Mesendoderm (in vitro differentiated cells): ENCODE measurements around the gene CNOT10.

Experiments used
- DNase-seq: peaks from one replicate; pipeline ENCODE4 v3.0.0; 2013
- H2AK5ac ChIP-seq: 2 replicates; pipeline ENCODE4 v1.6.1; 2013; ENCODE audit warnings: low read length, inconsistent platforms
- H2BK120ac ChIP-seq: 2 replicates; pipeline ENCODE4 v1.6.1; 2013; ENCODE audit warnings: low read depth, mild to moderate bottlenecking, low read length, moderate library complexity, mixed read lengths
- H2BK15ac ChIP-seq: replicated peaks from 2 replicates; pipeline ENCODE4 v1.6.1; 2013; ENCODE audit warnings: low read depth, mild to moderate bottlenecking, moderate library complexity
- H2BK5ac ChIP-seq: 2 replicates; pipeline ENCODE4 v1.6.1; 2013; ENCODE audit warnings: low read length, inconsistent platforms
- H3K18ac ChIP-seq: 2 replicates; pipeline ENCODE4 v1.6.1; 2013; ENCODE audit warnings: mild to moderate bottlenecking, low read length, mixed read lengths
- H3K23ac ChIP-seq: one replicate; pipeline ENCODE4 v1.6.1; 2013; ENCODE audit warnings: low read length
- H3K27ac ChIP-seq: 2 replicates; pipeline ENCODE4 v1.5.1; 2013; ENCODE audit warnings: low read depth, mild to moderate bottlenecking, inconsistent platforms, low read length, moderate library complexity
- H3K27me3 ChIP-seq: 2 replicates; pipeline ENCODE4 v1.6.1; 2013; ENCODE audit warnings: low read length, control low read depth, mild to moderate bottlenecking, inconsistent platforms; ENCODE audit not compliant: insufficient read depth, poor library complexity
- H3K36me3 ChIP-seq: 2 replicates; pipeline ENCODE4 v1.6.1; 2013; ENCODE audit warnings: low read length, inconsistent platforms; ENCODE audit not compliant: control insufficient read depth, insufficient read depth
- H3K4ac ChIP-seq: one replicate; pipeline ENCODE4 v1.6.1; 2013; ENCODE audit warnings: low read depth, mild to moderate bottlenecking, low read length, moderate library complexity
- H3K4me1 ChIP-seq: 2 replicates; pipeline ENCODE4 v1.6.1; 2013; ENCODE audit warnings: low read depth, low read length, inconsistent platforms; ENCODE audit not compliant: control insufficient read depth
- H3K4me2 ChIP-seq: 2 replicates; pipeline ENCODE4 v1.6.1; 2013; ENCODE audit warnings: low read length
- H3K4me3 ChIP-seq: 2 replicates; pipeline ENCODE4 v1.5.1; 2013; ENCODE audit warnings: mild to moderate bottlenecking, low read length
- H3K56ac ChIP-seq: one replicate; pipeline ENCODE4 v1.6.1; 2013; ENCODE audit warnings: low read length
- H3K79me1 ChIP-seq: 2 replicates; pipeline ENCODE4 v1.6.1; 2013; ENCODE audit warnings: low read length, inconsistent platforms
- H3K79me2 ChIP-seq: 2 replicates; pipeline ENCODE4 v1.6.1; 2013; ENCODE audit warnings: mild to moderate bottlenecking, low read length; ENCODE audit not compliant: control insufficient read depth, insufficient read depth
- H3K9ac ChIP-seq: 2 replicates; pipeline ENCODE4 v1.6.1; 2013; ENCODE audit warnings: low read length, inconsistent platforms
- H4K5ac ChIP-seq: one replicate; pipeline ENCODE4 v1.6.1; 2013; ENCODE audit warnings: low read length
- H4K8ac ChIP-seq: one replicate; pipeline ENCODE4 v1.6.1; 2013; ENCODE audit warnings: low read depth, mild to moderate bottlenecking, control low read depth, low read length, moderate library complexity
- WGBS: extraction: QIAGEN DNeasy Blood & Tissue Kit; methylation state at CpG from one replicate; pipeline ENCODE4 v1.1.7; 2013; ENCODE audit warnings: low lambda C conversion rate, missing lambda C conversion rate; ENCODE audit not compliant: insufficient coverage; ENCODE audit errors: extremely low coverage; 5-methylcytosine and 5-hydroxymethylcytosine counted together

CNOT10 gene

GRCh38 chr3:32764481-32764880 lies 79.5 kb downstream of the CNOT10 start:
- Histone ChIP-seq H3K79me2 (no peaks in the 10 kb centered on the region), H3K27ac (no peak overlapping the region), H3K4me1 (peaks cover 3% of the 10 kb centered on the region), H3K23ac (no peak overlapping the region), H2BK120ac (no peak overlapping the region), H2AK5ac (no peak overlapping the region), H2BK5ac (no peak overlapping the region), H3K9ac (no peak overlapping the region), H3K56ac (no peak overlapping the region), H2BK15ac (no peak overlapping the region), H3K4me3 (no peak overlapping the region), H4K8ac (no peak overlapping the region), H4K5ac (no peak overlapping the region), H3K18ac (no peak overlapping the region), H3K27me3 (no peaks in the 10 kb centered on the region), H3K4ac (no peak overlapping the region), H3K36me3 (peaks cover 8% of the 10 kb centered on the region), H3K79me1 (no peaks in the 10 kb centered on the region), H3K4me2 (no peak overlapping the region)
- no peak for DNase-seq
- no CpG with 5 or more reads among the region's 8 CpGs for WGBS

GRCh38 chr3:32778389-32778788 lies 93.4 kb downstream of the CNOT10 start:
- H4K8ac ChIP-seq = no peak overlapping the region

GRCh38 chr3:32780071-32780734 lies 95.2 kb downstream of the CNOT10 start:
- no peaks in the 10 kb centered on the region for H3K79me2 ChIP-seq
- no peaks in the 10 kb centered on the region for H3K36me3 ChIP-seq
- H3K56ac ChIP-seq = peak overlapping the region; percentile 63
- no peaks in the 10 kb centered on the region for H3K27me3 ChIP-seq
- H3K4me1 ChIP-seq = peaks cover 8% of the 10 kb centered on the region
- peak; percentile 77 for DNase-seq
- H3K18ac ChIP-seq = peak overlapping the region; percentile 68
- H4K5ac ChIP-seq = no peak overlapping the region
- H2BK5ac ChIP-seq = peak overlapping the region; percentile 58
- H4K8ac ChIP-seq = no peak overlapping the region
- no CpG with 5 or more reads among the region's 10 CpGs for WGBS
- peak overlapping the region; percentile 39 for H3K27ac ChIP-seq
- no peak overlapping the region for H2BK120ac ChIP-seq
- H3K4me2 ChIP-seq = no peak overlapping the region
- H3K79me1 ChIP-seq = no peaks in the 10 kb centered on the region
- no peak overlapping the region for H3K23ac ChIP-seq
- H2AK5ac ChIP-seq = peak overlapping the region; percentile 62
- no peak overlapping the region for H3K4me3 ChIP-seq
- peak overlapping the region; percentile 92 for H3K4ac ChIP-seq
- no peak overlapping the region for H2BK15ac ChIP-seq
- H3K9ac ChIP-seq = peak overlapping the region; percentile 41

More at GRCh38 chr3:32778389-32778788, 93.4 kb downstream of the CNOT10 start:
- Histone ChIP-seq H2BK5ac (no peak overlapping the region), H4K5ac (no peak overlapping the region), H3K18ac (no peak overlapping the region), H3K4me2 (no peak overlapping the region), H3K27ac (no peak overlapping the region), H3K79me1 (no peaks in the 10 kb centered on the region), H3K56ac (peak overlapping the region; percentile 17), H3K27me3 (no peaks in the 10 kb centered on the region), H2BK15ac (no peak overlapping the region), H3K9ac (no peak overlapping the region), H3K4ac (no peak overlapping the region), H2BK120ac (no peak overlapping the region), H2AK5ac (no peak overlapping the region), H3K4me1 (peaks cover 8% of the 10 kb centered on the region), H3K79me2 (no peaks in the 10 kb centered on the region), H3K23ac (no peak overlapping the region), H3K36me3 (peaks cover under 1% of the 10 kb centered on the region), H3K4me3 (no peak overlapping the region)
- no peak for DNase-seq
- WGBS = no CpG with 5 or more reads among the region's 4 CpGs

- H3K27ac ChIP-seq = peak overlapping the region; percentile 61
- peak overlapping the region; percentile 68 for H3K18ac ChIP-seq
- H3K27me3 ChIP-seq = no peaks in the 10 kb centered on the region
- peak overlapping the region; percentile 81 for H4K5ac ChIP-seq
- H3K23ac ChIP-seq = peak overlapping the region; percentile 94
- H3K36me3 ChIP-seq = no peaks in the 10 kb centered on the region
- no peaks in the 10 kb centered on the region for H3K79me2 ChIP-seq
- peak overlapping the region; percentile 99 for H3K56ac ChIP-seq
- H2AK5ac ChIP-seq = no peak overlapping the region
- peak; percentile 99 for DNase-seq
- peak overlapping the region; percentile 38 for H3K4me3 ChIP-seq
- peak overlapping the region; percentile 100 for H3K4me2 ChIP-seq
- H2BK15ac ChIP-seq = no peak overlapping the region
- peak overlapping the region; percentile 92 for H3K4ac ChIP-seq
- H3K4me1 ChIP-seq = peaks cover 8% of the 10 kb centered on the region
- WGBS = no CpG with 5 or more reads among the region's 36 CpGs
- H3K9ac ChIP-seq = peak overlapping the region; percentile 92
- no peak overlapping the region for H4K8ac ChIP-seq
- H3K79me1 ChIP-seq = no peaks in the 10 kb centered on the region
- peak overlapping the region; percentile 99 for H2BK5ac ChIP-seq
- H2BK120ac ChIP-seq = peak overlapping the region; percentile 46
These were observed 95.8 kb downstream of the CNOT10 start for GRCh38 chr3:32780735-32781210.

- H3K4me2 ChIP-seq = peak overlapping the region; percentile 100
- H3K9ac ChIP-seq = peak overlapping the region; percentile 92
- H3K18ac ChIP-seq = peak overlapping the region; percentile 12
- H3K4me1 ChIP-seq = peaks cover 8% of the 10 kb centered on the region
- H3K79me2 ChIP-seq = no peaks in the 10 kb centered on the region
- H2BK120ac ChIP-seq = peak overlapping the region; percentile 46
- peak overlapping the region; percentile 99 for H3K56ac ChIP-seq
- peak overlapping the region; percentile 94 for H3K23ac ChIP-seq
- peak overlapping the region; percentile 81 for H4K5ac ChIP-seq
- H4K8ac ChIP-seq = no peak overlapping the region
- H3K36me3 ChIP-seq = no peaks in the 10 kb centered on the region
- peak overlapping the region; percentile 38 for H3K4me3 ChIP-seq
- DNase-seq = peak; percentile 96
- H2BK5ac ChIP-seq = peak overlapping the region; percentile 99
- WGBS = 80% methylated on average over 1 of the region's 59 CpGs
- no peaks in the 10 kb centered on the region for H3K27me3 ChIP-seq
- H3K79me1 ChIP-seq = no peaks in the 10 kb centered on the region
- peak overlapping the region; percentile 61 for H3K27ac ChIP-seq
- H3K4ac ChIP-seq = peak overlapping the region; percentile 84
- peak overlapping the region; percentile 82 for H2AK5ac ChIP-seq
- no peak overlapping the region for H2BK15ac ChIP-seq
These were observed 96.4 kb downstream of the CNOT10 start for GRCh38 chr3:32781211-32781968.
